HG02798 (cell line): ENCODE measurements around the gene DGLUCY.
"Not testable (repeated sequence)": the region's sequence is repeated elsewhere in the genome, so short reads cannot be mapped to it uniquely, and the experiment has no call there.

Experiments used
- ATAC-seq: cut with Tn5 transposase; IDR thresholded peaks from one replicate; pipeline ENCODE4 v1.9.1; 2021; ENCODE audit warnings: mild to moderate bottlenecking; ENCODE audit not compliant: unreplicated experiment, poor library complexity

Gene DGLUCY

DNA sequence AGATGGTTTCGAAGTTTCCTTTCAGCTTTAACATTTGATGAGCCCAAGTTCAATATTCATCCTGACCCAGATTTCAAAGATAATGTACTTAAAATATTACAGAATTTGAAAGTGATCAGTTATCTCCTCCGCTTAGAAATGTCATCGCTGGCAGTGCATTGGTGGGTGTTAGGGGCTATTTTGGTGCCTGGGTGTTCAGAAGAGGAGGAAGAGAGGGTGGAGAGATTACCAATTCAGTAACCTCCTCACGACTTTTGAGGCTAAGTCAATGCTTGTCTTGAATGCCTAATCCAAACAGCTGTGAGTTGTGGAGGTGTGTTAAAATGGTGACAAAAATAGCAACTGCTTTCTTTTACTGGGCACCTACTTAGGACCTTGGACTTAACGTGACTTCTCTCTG is 13.8 kb upstream of the DGLUCY start:
- no peak for ATAC-seq

DNA sequence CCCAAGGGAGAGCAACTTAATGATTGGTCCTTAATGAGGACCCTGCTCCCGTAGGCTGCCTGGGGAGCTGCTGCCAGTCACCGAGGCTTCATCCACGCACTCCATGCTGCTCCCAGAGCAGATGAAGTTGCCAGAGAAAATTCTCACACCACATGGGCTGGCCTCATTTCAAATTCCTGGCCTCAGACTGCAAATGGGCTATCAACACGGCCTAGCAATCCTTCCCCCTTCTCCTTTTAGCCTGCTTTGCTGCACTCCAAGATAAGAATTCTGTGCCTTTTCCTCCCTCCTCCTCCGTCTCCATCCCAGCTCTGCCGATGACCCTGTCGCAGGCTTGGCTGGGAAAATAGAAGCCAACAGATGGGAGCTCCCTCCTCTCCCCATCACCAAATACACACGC is 10.8 kb upstream of the DGLUCY start:
- no peak for ATAC-seq

DNA sequence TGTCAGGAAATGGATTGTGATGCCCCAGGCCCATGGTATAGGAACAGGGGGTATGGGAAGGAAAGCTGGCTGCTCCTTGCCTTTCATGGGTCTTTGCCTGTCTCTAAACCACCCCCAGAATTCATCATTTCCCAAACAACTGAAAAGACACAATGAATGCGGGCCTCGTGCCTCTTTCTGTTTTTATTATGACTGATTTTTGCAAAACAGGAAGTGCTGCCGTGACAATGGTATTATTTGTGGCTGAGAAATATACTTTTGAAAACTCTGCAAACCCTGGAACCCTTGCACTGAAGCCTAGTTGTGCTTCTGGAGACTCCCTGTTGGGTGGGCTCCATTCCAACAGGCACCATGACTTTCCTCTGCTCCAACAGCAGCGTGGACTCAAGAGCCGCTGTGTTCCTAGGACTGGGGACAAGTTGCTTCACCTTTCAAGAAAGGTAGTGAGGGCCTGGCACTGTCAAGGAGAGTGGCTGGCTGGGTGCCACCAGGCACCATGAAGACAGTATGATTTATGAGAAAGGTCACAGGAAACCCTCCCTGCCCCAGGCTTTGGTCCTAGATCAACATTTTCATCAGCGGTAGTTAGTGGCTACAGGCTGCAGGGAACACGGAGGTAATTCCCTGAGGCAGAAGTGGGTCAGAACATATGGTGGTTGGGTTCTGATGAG is 4.8 kb upstream of the DGLUCY start:
- no peak for ATAC-seq

DNA sequence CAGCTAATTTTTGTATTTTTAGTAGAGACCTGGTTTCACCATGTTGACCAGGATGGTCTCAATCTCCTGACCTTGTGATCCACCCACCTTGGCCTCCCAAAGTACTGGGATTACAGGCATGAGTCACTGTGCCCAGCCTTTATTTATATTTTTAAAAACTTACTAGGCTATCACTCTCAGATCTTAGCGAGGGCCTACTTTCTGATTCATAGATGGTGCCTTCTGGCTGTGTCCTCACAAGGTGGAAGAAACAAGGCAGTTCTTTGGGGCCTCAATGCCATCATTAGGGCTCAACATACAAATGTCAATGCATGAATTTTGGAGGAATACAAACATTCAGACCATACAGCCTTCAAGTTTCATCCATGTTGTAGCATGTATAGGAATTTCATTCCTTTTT is 2.4 kb upstream of the DGLUCY start:
- ATAC-seq = no peak

DNA sequence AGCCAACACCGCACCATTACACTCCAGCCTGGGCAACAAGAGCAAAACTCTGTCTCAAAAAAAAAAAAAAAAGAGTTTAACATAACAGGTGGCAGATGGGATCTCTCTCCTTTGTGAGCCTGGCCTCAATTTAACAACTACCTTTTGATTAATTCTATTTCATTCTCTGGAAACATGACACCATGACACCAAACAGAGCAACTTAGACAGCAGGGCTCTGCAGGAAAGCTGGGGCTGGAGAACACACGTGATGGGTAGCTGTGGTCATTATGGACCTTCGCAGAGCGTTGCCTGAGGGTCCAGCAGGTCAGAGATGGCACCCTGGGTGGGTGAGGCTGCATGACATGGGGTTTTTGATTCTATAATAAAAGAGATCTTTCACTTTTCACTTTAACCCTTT is 1.7 kb upstream of the DGLUCY start:
- no peak for ATAC-seq

DNA sequence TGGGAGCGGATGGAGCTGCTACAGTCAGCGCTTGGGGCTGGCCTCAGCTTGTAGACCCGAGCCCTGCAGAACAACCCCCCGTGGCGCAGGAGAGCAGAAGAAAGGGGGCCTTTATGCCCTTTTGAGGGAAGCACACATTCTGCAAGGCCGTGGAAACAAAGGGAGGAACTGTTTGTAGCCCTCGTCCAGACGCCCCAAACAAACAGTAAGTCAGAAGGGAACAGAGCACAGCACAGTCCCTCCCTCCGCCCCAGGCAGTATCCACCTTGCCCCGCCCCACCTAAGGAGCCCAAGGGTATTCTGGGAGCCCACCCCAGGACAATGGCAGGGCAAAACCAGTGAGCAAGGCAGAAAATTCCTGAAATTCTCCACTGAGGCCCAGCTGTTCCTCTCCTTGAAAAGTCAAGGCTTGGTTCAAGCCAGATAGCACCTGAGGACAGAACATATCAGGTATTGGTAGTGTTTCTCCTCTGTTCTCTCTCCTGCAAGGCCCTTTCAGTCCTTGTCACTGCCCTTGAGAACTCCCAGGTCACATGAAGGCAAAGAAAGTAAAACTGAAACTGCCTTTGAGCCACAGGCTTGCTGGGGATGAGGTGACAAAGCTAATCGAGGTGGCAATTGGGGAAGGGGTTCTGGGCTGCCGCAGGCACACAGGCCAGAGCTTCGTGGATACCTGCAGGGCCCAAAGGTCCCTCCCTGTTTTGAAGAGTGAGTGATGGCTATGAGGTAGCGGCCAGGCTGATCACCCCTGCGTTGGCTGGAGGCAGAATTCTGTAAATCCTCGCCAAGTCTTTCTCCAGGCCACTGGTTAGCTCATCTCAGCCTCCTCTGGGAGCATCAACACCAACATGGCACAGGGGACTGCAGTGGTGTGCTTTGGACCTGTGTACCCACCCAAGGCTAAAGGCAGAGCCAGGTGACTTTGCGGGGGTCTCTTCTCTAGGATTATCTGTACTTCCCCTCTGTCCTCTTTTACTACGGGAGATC is 499 bp downstream of the DGLUCY start:
- ATAC-seq = peak; percentile 80

DNA sequence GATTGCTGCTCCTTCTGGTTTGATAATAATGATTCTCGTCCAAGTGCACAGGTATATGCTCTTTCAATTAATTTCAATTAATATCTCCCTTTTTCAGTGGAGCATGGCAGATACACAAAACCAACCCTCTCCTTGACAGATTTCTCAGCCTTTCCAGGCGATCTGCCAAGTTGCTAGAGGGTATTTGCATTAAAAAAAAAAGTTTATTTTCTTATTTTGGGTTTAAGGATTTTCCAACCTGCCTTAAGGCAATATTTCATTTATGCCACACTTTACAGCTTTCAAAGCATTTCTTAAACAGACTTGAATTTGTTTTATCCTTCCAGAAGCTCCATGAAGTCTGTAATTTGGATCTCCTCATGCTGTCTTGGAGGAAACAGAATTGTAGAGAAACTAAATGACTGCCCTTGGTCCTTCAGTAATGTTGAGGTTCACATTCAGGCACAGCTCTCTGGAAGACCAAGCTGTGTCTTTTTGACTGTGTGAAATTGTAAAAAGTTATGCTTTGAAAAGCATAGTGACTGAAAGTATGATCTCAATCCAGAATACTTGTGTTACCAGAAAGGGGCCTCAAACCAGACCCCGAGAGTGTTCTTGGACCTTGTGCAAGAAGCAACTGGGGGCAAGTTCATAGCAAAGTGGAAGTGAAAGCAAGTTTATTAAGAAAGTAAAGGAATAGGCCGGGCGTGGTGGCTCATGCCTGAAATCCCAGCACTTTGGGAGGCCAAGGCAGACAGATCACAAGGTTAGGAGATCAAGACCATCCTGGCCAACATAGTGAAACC is 2.3 kb downstream of the DGLUCY start:
- no peak for ATAC-seq

DNA sequence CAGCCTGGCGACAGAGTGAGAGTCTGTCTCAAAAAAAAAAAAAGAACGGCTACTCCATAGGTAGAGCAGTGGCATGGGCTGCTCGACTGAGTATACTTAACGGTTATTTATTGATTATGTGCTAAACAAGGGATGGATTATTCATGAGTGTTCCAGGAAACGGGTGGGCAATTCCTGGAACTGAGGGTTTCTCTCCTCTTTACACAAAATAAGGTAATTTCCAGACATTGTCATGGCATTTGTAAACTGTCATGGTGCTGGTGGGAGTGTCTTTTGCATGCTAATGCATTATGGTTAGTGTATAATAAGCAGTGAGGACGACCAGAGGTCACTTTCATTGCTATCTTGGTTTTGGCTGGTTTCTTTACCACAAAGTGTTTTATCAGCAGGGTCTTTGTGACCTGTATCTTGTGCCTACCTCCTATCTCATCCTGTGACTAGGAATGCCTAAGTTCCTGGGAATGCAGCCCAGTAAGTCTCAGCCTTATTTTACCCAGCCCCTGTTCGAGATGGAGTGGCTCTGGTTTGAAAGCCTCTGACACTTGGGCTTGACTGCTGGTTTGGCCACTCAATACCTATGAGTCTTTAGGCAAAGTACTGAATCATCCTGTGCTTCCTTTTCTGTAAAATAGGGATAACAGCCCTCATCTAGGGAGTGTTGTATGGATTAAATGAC is 3.2 kb downstream of the DGLUCY start:
- ATAC-seq = no peak

DNA sequence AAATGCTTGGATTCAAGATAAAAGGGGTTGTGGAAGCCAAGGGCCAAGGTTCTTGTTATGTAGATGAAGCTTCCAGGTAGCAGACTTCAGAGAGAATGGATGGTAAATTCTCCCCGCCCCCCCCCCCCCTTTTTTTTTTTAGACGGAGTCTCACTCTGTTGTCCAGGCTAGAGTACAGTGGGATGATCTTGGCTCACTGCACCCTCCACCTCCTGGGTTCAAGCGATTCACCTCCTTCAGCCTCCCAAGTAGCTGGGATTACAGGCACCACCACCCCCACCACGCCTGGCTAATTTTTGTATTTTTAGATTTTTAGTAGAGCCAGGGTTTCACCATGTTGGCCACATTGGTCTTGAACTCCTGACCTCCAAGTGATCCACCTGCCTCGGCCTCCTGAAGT is 4.1 kb downstream of the DGLUCY start:
- ATAC-seq = no peak

DNA sequence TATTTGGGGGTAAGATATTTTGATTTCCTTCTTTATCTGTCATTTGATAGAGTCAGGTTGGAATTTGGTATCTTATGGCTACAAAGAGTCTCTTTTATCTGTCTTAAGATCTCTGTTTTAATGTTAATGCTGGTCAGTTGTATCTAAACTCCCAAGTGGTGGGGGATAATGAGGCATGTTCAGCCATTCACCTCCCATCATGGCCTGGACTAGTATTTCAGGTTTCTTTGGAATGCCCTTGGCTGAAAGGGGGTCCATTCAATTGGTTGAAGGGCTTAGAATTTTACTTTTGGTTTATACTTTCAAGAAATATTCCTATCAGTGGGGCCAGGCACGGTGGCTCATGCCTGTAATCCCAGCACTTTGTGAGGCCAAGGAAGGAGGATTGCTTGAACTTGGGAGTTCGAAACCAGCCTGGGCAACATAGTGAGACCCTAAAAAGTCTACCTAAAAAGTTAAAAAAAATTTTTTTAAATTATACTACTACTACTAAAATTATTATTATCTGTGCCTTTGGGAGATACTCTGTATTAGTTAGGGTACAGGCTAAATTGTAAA is 4.7 kb downstream of the DGLUCY start:
- no peak for ATAC-seq

DNA sequence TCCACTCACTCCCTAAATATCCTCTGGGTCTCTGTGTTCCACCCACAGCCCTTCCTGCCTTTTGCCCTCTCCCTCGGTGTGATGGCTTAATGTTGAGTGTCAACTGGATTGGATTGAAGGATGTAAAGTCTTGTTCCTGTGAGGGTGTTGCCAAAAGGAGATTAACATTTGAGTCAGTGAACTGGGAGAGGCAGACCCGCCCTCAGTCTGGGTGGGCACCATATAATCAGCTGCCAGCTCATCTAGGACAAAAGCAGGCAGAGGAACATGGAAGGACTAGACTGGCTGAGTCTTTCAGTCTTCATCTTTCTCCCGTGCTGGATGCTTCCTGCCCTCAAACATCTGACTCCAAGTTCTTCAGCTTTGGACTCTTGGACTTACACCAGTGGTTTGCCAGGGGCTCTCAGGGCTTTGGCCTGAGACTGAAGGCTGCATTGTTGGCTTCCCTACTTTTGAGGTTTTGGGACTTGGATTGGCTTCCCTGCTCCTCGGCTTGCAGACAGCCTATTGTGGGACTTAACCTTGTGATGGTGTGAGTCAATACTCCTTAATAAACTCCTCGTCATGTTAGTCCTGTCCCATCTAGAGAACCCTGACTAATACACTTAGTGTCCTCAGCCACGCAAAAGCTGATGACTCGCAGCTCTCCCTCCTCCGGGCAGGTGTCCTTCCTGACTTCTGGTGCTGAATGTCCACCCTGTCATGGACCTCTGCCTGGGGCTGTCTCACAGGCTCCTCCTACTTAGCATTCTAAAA is 5.9 kb downstream of the DGLUCY start:
- no peak for ATAC-seq

DNA sequence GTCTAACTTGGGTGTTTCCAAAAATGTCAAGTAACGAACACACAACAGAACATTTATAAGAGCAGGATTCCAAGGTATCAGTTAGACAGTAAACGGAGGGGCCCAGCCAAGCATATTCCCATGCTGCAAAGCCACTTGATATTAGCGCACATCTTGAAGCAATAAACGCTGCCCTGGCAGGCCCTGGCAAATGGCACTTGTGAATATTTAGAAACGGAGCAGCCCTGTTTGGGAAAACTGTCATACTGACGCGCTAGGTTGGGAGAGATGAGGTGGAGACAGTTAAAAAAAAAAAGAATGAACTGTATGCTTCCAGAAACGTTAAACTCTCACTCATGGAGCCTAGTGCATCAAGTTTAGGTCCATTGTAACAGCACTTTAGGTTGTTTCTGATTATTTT is 9.3 kb downstream of the DGLUCY start:
- ATAC-seq = no peak

DNA sequence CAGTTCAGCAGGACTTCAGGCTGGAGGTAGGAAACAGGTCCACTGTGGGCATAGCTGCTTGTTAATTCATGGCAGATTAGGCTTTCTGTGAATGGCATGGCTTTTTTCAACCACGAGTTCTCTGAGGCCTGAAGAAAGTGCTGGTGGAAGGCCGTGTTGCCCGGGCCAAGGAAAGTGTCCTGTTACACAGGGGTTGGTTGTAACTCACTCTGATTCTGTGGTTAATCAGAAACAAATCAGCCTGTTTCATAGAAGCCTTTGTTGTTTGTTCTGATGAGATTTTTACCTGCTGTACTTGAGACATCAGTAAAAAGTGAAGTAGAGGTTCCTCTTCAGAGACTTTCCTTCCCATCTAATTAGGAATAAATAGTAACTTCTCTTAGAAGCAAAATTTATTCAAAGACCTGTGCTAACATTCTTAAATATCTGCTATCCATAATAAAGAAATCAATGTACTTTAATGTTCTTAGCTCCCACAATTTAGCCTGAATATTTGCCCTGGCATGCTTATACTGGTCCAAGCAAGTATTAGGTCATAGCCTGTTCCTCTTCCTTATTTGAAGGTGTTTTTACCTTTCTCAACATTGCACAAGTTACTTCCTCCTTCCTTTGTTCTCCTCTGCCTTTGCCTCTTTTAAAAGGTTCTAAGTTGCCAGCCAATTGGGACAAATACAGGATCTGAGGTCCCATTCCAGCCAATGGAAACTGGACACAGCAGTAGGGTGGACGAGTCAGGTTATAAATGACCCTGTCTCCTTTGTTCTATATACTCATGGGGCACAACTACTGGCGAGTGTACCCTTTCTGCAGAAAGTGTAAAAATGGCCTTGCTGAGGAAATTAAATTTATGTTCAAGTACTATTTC is 10.8 kb downstream of the DGLUCY start:
- ATAC-seq = not testable (repeated sequence)

DNA sequence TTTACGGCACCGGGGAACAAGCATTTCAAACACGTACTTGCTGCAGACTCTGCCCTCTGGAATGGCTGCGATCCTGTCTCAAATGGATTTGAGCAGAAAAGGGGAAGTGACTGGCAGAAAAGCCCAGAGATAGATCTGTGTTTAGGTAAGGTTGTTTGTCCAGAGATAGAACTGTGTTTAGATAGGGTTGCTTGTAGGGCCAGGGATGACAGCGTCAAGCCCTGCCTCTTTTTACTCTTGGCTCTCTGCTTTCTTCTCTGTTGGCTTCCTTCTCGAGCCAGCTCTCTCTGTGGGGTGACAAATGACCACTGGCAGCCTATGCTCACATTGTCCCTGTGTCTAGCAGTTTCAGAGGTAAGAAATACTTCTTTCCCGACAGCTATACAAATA is 11.4 kb downstream of the DGLUCY start:
- ATAC-seq = no peak

DNA sequence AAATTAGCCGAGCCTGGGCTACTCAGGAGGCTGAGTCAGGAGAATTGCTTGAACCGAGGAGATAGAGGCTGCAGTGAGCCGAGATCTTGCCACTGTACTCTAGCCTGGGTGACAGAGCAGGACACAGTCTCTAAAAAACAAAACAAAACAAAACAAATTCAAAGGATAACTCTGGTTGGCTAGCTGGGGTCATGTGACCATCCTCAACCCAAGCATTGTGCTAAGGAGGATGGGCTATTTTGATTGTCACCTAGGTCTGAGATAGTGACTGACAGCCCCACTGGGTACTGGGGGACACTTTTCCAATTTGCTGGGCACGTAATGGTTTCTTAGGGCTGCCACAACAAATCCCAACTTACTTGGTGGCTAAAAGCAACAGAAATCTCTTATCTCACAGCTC is 11.9 kb downstream of the DGLUCY start:
- no peak for ATAC-seq

DNA sequence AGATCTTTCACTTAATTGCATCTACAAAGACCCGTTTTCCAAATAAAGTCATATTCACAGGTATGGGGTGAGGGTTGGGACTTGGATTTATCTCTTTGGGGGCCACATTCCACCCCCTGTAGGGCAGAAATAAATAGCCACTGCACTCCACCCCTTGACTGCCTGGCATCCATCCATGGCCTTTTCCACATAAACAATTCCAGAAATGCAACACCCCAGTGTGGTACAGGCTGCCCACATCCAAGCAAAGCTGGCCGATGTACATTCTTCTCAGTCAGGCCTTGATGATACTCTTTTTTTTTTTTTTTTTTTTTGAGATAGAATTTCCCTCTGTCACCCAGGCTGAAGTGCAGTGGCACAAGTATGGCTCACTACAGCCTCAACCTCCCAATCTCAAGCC is 12.9 kb downstream of the DGLUCY start:
- no peak for ATAC-seq

DNA sequence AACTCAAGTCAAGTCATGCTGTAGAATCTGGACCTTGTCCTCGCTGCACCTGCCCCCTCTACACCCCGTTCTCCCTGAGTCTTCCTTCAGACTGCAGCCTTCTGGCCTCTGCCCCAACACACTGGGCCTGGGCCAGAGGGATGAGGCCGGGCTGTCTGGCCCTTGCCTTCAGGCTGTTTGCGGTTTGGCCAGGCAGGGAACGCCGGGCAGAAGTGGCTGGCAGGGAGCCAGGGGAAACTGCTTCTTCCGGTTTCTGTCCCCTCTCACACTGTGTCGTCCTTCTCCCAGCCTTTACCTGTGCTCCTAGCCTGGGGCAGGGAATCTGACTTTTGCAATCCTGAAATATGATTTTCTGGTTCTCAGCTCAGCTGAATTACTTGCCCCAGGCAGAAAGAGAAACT is 13.5 kb downstream of the DGLUCY start:
- no peak for ATAC-seq

DNA sequence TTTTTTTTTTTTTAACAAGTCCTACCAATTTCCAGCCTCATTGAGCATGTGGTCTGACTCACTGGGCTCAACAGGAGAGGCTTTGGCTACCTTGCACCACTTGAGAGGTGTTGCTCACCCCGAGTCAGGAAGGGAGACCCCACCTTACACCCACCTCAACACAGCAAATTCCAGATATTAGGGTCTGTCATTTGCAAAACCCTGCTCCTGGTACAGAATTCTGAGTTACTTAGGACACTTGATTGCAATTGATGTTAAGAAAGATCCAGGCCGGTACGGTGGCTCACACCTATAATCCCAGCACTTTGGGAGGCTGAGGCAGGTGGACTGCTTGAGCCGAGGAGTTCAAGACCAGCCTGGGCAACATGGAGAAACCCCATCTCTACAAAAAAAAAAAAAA is 14.1 kb downstream of the DGLUCY start:
- ATAC-seq = no peak
